ENCODE measurements around the gene REXO5.

The REXO5 gene

GRCh38 chr16:20897253-20897897 is 91.0 kb downstream of the REXO5 start:
- TF ChIP-seq CTCF (IDR thresholded peaks at IDR 0.05; ENCODE audit: insufficient read depth, low read length, missing control alignments), result no peak
- H3K4me3 ChIP-seq (ENCODE audit: low read depth, low read length), result no peak overlapping the region; the same call in 1 of the 2 replicates
- DNase-seq (ENCODE audit: low read depth, low spot score), result no peak
- POLR2A ChIA-PET, result no interaction called here
- CTCF ChIA-PET, result interaction anchor here (1.0 to 1.6 kb wide), 3 partner anchors 9 to 184 kb away, joined by 3 to 6 read pairs (median 4); no protein-coding TSS in a partner anchor

- ChIA-PET POLR2A (no interaction called here), CTCF (interaction anchor here (1.0 to 1.6 kb wide), 5 partner anchors 9 to 403 kb away, joined by 3 to 6 read pairs (median 3); no protein-coding TSS in a partner anchor)
- H3K4me3 ChIP-seq (ENCODE audit: low read depth, low read length), result peak overlapping the region; percentile 6; the same call in 1 of the 2 replicates
- TF ChIP-seq CTCF (IDR thresholded peaks at IDR 0.05; ENCODE audit: insufficient read depth, low read length, missing control alignments), result no peak
- no peak for DNase-seq (ENCODE audit: low read depth, low spot score)
Observed at GRCh38 chr16:20897922-20898321, 91.6 kb downstream of the REXO5 start.

- POLR2A ChIA-PET, result interaction anchor here (0.6 to 2.6 kb wide), 5 partner anchors 12 to 52 kb away, joined by 3 to 12 read pairs (median 4); no protein-coding TSS in a partner anchor
- TF ChIP-seq CTCF (IDR thresholded peaks at IDR 0.05; ENCODE audit: insufficient read depth, low read length, missing control alignments), result no peak
- CTCF ChIA-PET, result interaction anchor here (0.7 to 3.0 kb wide), 4 partner anchors 11 to 402 kb away, joined by 3 to 14 read pairs (median 3); no protein-coding TSS in a partner anchor
- peak overlapping the region; percentile 94 for H3K4me3 ChIP-seq (ENCODE audit: low read depth, low read length)
- DNase-seq (ENCODE audit: low read depth, low spot score), result peak; percentile 73
Observed at GRCh38 chr16:20899071-20899470, 92.7 kb downstream of the REXO5 start.
